ENCODE results near the gene RBM18. TPM values are rescaled to one million over a fixed set of nuclear protein-coding genes. Genes with fewer than 3 reads are reported as not detected.

The RBM18 gene
- total RNA-seq, 1 experiment from 2014 or later: 6.2 TPM

DNA sequence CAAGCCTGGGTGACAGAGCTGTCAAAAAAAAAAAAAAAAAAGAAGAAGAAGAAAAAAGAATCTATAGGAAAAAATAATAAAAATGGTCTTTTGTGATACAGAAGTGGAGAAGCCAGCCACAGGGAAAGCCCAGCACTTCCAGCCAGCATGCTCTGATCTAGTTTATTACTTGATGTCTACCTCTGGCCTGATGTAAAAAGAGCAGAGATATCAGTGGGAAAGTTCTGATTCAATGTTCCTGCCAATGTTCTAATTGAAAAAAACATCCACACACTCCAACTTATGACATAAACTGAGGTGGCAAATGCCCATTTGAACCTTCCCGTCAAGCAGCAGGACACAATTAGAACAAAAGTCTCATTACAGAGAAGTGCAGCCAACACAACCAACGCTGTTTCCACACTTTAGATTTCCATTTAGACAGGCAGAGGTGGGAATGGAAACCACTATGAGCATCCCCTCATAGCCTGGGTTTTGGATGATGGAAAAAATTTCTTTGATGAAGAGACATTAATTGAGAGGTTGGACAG lies 5.7 kb downstream of the RBM18 start:
- DNase-seq (ENCODE audit: low spot score): no peak

DNA sequence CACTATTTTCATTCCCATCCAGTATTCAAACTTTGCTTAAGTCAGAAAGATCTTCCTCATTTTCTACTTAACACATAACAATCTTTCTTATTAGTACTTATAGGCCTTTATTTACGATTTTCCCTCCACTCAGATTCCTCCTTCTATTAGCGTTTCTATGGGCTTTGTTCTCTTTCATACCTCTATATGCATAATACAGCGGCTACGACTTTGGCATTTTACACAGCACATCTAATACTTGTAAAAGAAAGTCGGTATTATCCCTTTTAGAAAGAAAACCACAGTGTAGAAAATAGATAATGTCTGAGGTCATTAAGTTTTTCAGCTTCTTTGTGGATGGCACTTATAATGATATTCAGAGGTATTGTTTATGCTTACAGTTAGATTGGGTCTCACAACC lies 8.4 kb downstream of the RBM18 start:
- no peak for DNase-seq (ENCODE audit: low spot score)

DNA sequence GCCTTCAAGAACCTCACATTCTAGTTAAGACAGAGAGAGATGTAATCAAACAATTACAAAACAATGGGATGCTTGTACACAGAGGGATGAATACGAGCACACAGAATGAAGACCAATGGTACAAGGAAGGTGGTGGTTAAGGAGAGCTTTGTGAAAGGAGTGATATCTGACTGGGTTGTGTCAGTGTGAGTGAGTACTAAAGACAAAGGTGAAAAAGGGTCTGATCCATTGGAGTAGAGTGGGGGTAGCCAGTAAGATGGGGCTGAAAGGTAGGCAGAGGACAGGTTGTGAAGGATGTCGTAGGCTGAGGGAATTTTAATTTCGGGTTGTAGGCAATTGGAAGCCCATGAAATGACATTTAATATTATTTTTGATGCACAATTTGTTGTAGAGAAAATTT lies 9.9 kb downstream of the RBM18 start:
- no peak for DNase-seq (ENCODE audit: low spot score)

DNA sequence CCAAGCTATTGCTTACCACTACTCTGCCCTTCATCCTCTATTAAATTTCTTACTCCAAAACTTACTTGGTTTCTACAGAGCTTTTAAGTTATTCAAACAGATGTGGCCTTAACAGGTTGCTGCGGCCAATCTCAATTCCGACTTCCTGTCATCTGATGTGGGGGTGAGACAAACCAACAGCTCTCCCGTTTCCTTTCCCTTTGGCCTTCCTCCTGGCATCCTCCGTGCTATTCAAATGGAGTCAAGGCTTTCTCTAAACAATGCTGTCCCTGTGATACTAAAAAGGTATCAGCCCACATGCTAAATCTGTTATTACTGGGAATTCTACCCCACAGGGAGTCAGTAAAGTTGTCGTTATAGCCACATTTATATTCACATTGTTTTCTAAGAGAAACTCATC lies 11.8 kb downstream of the RBM18 start:
- no peak for DNase-seq (ENCODE audit: low spot score)

DNA sequence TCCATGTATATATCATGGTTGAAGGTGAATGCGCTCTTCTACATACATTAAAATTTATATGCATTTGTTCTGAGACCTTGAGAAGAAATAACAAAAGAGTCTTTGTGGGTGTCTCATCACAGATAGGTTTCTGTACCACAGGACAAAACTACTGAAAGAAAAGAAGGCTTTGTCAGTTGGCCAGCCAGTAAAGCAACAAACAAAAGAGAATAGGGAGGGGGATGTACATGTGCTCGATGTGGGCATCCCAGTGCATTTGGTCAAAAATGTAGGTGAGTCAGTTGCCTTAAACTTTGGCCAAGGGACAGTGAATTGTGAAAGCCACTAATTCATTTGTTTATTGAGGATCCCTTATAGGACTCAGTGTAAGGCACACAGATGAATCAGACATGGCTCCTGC lies 13.3 kb downstream of the RBM18 start:
- no peak for DNase-seq (ENCODE audit: low spot score)

DNA sequence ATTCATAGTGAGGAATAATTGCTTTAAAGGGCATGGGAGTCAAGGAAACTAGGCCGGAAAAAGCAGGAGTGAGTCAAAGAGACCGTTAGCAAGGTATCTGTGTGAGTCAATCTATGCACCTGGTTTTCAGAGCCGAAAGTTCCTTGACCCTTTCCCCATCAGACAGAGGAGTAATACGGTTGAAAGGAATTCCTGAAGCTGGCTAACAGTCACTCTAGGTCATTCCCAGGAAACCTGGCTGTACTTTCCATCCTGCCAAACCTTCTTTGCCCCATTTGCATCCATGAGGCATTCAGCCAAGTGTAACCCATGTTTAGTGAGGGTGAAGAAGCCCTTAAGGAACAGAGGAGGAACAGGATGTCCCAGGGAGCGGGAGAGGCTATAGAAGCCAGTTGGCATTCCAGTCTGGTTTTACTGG lies 16.2 kb downstream of the RBM18 start:
- DNase-seq (ENCODE audit: low spot score): no peak

DNA sequence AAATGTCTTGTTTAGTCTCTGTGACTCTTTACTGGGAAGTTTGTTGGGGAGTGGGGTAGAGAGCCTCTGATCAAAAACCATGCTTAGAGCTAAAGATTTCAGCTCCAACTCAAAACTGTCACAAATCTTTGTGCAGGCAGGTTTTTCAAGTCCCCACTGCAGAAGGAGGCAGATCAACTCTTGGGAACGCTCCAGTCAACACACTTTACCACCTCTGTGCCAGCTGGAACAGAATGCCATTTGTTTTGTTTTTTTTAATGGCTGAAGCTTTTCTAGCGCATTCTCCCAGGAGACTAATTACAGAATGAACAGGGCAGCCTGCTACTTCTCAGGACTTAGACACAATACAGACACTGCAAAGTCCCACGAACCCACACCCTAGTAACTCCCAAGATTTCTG lies 18.0 kb downstream of the RBM18 start:
- no peak for DNase-seq (ENCODE audit: low spot score)

DNA sequence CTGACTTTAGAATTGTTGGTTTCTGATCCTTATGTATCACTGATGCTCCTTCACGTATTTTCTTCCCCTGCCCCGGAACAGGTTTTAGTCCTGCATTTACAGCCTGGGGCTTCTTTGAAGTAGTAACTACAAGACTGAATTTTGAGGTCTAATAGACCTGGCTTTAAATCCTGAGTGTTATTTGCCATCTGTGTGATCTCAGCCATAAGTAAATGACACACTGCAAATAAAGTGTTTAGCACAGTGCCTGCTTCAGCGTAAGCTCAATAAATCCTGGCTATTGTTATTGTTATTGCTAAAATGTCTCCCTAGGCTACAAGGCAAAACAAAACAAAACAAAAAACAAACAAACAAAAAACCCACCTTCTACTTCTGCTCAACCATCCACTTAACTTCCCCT lies 20.3 kb downstream of the RBM18 start:
- DNase-seq (ENCODE audit: low spot score): no peak

DNA sequence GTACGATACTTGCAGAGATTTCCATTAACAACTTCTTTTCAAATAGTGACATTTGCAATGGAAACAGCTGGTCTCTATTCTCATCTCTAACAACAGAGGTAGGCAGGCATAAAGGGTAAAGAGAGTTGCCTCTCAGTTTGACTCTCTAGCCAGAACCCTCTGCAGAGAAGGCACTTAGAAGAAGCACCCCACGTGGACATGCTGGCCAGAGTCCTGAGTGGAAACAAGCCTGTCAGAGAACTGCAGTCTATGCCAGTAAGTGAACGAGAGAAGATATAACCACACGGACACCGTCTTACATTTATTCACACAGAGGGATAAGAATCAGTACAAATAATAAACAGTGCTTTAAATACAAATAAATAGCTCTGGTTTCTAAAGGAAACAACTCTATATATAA lies 24.9 kb downstream of the RBM18 start:
- DNase-seq (ENCODE audit: low spot score): no peak

DNA sequence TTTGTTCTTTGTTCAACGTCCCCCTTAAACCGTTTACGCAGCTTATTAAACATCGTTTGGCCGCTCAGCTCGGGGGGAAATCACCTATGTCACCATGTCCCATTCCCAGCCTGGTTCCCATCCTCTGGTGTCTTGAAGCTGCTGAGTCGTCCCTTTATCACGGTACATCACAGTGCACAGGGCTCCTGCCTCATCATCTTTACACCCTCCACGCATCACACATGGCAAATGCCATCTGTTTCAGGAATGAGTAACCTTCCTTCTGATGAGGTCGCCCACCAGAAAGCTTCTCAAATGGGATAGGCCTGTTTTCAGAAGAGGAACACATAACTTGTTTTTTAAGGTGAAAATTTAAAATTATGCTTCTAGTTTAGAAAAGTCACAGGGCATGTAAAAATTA lies 28.0 kb downstream of the RBM18 start:
- DNase-seq (ENCODE audit: low spot score): no peak

DNA sequence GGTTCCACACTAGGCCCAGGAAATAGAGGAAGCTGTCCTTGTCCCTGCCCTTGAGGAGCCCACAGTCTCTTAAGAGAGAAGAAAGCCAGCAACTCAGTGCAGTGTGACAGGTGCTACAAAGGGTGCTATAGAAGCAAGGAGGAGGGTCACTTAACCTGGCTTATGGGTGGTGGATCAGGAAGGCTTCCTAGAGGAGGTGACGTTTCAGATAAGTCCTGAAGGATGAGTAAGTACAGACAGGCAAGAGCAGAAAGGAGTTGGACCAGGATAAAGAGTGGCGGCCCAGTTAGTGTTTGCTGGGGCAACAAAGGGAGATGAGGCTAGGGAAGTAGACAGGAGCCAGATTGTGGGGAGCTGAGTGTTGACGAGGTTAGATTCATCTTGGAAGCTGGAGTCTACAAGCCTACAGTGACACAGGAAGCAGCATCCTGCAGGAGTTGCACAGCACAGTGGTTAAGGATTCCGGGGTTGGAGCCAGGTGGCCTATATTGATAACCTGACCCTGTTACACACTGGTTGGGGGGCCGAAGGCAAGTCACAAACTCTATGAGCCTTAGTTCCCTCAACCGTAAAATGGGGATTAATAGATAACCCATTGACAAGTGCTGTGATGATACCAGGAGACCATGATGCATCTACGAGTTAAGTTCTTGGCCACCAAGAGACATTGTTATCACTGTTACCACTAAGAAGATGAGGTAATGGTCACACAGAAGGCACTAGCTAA lies 30.5 kb downstream of the RBM18 start:
- DNase-seq (ENCODE audit: low spot score): no peak

DNA sequence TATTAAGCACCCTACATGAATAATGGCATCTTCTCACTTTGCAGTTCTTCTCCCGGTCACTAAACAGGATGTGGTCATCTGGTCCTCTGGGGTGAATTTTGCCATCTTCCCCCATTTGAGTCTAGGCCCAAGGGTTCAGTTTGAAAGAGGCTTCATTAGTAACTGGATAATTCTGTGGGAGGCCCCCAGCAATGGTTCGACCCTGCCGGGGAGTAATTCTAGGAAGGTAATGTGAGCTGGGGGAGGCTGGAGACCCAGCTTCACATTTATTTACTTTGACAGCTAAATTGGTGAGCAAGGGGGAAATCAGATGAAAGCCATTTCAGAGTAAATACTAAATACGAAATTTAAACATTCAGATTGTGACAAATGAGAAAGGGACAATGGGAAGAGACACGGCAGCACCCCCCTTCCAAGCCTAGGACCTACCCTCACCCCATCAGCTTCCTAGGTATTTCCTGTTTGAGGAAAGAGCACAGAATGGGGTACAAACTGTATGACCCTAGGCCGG lies 31.8 kb downstream of the RBM18 start:
- no peak for DNase-seq (ENCODE audit: low spot score)

DNA sequence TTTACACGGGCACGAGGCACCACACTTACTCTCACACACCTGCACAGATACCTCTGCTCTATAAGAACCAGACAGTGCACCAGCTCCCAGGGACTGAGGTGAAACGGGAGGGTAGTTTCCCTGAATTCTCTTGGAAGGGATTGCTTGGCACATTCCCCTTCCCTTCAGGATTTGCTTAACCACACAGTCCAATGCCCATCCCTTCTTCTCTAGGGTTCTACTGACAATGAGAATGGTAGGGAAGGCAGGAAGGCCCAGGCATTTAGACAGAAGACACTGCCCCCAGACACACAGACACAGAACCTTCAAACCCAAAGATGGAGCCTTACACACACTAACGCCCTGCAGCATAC lies 35.2 kb downstream of the RBM18 start:
- no peak for DNase-seq (ENCODE audit: low spot score)

DNA sequence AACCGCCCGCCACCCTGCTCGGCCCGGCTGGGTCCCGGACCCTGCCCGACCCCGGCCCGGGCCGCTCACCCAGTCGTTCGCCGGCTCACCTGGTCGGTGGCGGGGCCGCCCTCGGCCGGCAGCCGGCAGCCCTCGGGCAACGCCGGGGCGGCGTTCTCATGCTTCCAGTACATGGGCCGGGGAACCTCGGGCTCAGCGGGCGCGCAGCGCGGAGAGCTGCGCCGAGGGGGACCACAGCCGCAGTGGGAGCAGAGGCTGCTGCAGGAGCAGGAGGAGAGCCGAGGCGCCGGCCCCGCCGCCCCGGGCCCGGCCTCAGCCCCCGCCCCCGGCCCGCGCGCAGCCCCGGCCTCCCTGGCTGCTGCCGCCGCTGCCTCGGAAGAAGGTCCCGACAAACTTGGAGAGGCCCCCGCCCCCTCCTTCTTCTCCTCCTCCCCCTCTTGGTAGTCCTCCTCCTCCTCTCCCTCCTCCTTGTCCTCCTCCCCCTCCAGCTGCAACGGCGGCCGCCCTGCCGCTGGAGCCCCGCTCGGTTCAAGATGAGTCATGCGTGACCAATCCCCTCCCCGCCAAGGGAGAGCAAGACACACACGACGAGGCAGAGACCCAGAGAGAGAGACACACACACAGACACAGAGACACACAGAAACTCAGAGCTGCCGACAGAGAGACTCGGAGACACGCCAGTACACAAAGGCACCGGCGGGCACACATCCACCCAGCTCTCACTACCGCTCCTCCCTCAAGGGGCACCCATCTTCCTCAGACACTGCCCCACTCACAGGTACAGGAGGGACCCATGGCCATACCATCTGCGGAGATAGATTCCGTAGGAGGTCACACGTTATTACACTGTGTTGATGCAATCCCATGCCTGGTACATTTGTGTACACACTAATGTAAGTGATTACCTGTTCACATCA lies 35.8 kb downstream of the RBM18 start, which contains the start of gene LHX6:
TSS of gene LHX6 (minus strand) at position 390 of the 917 bp plus-strand sequence. CDS start at position 173, 217 bp downstream.
- no peak for DNase-seq (ENCODE audit: low spot score)

DNA sequence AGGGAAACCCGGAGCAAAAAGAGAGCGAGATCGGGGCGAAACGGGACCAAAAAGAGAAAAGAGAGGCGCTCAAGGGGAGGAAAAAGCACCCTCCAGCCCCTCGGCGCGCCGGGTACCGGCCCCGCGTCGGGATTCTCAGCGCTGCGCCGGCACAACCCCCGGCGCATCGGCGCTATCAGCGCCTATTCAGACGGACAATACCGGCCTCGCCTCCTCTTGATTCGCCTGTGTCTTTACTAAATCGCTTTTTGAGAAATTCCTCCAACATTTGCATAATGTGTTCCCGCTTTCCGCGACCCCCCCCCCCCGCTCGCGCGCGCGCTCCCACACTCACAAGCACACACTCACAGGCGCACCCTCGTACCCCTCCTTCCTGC lies 36.5 kb downstream of the RBM18 start:
- no peak for DNase-seq (ENCODE audit: low spot score)

DNA sequence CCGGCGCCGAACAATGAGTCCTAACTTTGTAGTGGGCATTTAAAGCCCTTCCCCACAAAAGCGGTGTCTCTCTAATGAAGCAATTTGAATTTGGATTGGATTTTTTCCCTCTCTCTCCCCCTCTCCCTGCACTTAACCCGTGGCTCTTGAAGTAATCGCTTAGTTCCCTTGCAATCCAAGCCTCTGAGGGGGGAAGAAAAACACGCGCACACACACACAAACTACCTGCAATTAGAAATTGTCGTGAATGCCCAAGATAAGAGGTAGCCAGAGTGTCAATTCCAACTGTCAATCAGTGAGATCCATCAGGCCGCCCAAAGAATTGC lies 37.1 kb downstream of the RBM18 start:
- DNase-seq (ENCODE audit: low spot score): no peak

DNA sequence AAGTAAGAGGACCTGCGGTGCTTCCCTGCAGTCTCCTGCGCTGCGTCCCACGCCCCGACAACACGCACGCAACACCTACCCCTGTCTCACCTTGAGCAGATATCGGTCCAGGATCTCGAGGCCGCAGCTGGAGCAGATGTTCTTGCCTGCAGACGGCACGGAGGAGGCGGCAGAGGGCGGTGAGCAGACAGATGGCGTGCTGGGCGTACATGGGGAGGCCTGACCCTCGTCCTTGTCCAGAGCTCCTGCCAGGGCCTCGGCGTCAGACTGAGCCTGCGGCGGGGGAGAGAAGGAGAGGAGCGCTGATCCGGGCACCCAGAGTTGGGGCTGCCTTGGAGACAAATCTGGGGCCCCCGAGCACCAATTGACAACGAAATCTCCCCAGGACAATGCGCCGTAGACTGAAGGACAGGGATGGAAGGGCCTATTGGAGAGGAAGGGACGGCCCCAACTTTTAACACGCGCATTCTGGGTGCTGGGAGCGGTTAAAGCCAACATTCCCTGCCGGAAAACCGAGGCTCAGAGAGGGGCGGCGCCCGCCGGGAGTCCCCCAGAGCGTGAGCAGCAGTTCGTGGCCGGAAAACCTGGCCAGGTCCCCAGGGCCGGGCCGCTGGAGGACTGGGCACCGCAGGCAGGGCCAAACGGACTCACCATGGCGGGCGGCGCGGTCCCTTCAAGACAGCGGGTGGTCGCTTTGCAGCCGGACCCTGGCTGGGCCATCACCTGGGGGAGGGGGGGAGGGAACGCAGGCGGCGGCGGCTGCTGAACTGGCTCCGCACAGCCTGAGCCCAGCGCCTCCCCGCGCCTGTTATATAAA lies 37.7 kb downstream of the RBM18 start:
- DNase-seq (ENCODE audit: low spot score): no peak

DNA sequence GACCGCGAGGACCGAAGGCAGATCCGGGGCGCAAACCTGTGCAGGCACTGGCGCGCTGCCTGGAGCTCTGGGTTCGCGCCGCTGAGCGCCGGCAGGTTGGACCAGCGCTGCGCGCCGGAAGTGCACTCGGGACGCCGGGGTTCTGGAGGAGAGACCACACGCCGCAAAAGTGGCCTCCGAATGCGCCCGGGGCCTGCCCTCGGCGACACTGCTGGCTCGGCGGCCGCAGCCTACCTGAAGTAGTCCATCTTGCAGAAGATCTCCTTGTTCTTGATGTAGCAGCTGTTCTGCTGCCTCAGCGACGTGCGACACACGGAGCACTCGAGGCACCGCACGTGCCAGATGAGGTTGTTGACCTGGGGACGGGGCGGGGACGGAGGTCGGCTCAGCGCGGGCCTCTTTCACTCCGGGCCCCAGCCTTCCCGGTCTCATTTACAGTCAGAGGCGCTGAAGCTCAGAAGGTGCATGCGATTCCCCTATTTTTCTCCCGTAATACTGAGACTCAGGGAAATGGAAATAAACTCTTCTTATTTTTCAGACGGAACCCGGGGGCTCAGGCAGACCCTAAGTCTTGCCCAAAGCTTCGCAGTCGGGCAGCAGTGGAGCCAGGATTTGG lies 38.4 kb downstream of the RBM18 start:
- DNase-seq (ENCODE audit: low spot score): no peak

DNA sequence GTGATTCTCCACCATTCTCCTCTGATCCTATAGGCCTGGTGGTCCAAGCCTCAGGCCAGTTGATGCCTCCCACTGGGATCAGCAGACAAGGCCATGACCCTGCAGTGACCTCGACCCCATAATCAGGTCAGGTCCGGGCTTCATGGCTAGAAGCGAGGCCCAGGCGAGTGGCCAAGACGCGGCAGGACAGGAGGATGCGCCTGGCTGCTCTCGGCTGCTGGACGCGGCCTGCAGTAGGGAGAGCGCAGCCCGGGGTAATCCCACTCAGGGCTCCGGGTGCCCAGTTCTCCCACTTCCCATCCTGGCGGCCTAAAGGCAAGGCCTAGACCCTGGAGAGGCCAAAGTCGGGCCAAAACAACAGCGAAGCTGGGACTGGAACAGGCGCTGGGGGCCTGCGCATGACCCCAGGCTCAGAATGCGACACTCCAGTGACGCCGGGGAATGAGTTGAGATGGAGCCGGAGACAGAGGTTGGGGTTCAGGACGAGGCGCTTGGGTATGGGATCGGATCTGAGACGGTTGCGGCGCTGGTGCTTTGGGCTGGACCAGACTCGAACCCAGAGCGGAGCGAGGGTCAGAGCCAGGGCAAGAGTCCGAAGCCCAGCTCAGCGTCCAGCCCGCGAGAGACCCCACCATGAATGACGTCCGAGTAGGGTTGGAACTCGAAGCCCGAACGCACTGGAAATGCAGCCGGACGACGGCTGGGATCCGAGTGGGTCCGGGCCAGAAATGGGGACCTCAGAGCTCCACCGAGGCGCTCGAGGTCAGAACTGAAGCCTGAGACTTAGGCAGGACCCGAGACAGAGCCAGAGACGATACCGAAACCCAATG lies 39.1 kb downstream of the RBM18 start:
- no peak for DNase-seq (ENCODE audit: low spot score)

DNA sequence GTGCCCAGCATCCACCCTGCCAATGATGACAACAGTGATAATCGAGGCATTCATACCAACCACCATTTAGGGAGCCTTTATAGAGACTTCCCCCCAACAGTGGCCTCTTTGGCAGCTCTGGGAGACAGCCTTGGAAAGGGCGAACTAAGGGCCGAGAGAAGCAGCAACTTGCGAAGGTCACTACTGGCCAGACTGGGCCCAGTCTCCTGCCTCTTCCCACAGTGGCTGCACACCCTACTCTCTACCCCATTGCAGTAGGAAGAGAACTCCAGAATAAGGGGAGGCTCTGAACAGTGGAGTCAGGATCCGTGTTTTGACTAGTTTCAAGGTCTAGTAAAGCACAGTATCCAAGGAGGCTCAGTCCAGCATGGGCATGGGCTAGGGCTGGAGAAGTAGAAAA lies 41.2 kb downstream of the RBM18 start:
- no peak for DNase-seq (ENCODE audit: low spot score)
